ENCODE results near the gene STK31.
"Not testable (repeated sequence)": the region's sequence is repeated elsewhere in the genome, so short reads cannot be mapped to it uniquely, and the experiment has no call there.

STK31 gene

GRCh38 chr7:23714150-23714464 lies 4.1 kb downstream of the STK31 start:
- no peak for DNase-seq (ENCODE audit: low read depth)

GRCh38 chr7:23714579-23714978 lies 4.6 kb downstream of the STK31 start:
- DNase-seq (ENCODE audit: low read depth) = no peak

GRCh38 chr7:23715099-23715498 lies 5.1 kb downstream of the STK31 start:
- no peak for DNase-seq (ENCODE audit: low read depth)

DNA sequence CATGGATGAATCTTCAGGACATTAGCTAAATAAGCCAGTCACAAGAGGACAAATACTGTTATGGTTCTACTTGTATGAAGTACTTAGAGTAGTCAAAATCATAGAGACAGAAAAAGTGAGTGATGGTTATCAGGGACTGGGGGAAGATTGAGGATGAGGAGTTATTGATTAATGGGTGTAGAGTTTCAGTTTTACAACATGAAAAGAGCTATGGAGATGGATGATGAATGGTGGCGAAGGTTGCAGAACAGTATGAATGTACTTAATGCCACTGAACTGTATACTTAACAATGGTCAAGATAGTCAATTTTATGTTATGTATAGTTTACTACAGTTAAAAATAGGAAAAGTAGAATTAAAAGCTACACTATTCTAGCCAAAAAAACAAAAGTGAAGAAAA lies 7.8 kb downstream of the STK31 start:
- DNase-seq (ENCODE audit: low read depth) = no peak

- no peak for DNase-seq (ENCODE audit: low read depth)
These were observed 11.4 kb downstream of the STK31 start for GRCh38 chr7:23721456-23721855.

DNA sequence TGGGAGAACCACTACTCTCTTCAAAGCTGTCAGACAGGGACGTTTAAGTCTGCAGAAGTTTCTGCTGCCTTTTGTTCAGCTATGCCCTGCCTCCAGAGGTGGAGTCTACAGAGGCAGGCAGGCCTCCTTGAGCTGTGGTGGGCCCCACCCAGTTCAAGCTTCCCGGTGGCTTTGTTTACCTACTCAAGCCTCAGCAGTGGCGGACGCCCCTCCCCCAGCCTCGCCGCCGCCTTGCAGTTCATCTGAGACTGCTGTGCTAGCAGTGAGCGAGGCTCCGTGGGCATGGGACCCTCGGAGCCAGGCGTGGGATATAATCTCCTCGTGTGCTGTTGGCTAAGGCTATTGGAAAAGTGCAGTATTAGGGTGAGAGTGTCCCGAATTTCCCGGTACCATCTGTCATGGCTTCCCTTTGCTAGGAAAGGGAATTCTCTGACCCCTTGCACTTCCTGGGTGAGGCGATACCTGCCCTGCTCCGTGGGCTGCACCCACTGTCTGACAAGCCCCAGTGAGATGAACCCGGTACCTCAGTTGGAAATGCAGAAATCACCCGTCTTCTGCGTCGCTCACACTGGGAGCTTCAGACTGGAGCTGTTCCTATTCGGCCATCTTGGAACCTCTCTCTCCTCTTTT lies 12.7 kb downstream of the STK31 start:
- DNase-seq (ENCODE audit: low read depth) = not testable (repeated sequence)

DNA sequence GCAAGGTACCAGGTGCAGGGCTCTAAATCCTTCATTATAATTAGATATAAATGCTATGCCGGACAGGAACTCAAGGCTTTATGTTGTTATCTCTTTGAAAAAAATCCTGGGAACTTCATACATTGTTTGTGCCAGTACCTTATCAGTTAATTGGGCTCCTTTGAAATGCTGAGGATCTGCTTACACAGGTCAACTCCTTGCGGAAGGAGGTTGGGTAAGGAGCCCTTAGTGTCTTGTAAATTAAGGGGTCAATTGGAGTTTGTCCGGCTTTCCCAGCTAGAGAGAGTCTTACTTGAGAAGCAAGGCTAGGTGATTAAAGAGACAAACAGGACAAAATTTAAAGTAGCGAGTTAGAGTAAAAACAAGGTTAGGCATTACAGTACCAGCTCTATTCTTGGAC lies 14.1 kb downstream of the STK31 start:
- not testable (repeated sequence) for DNase-seq (ENCODE audit: low read depth)

- DNase-seq (ENCODE audit: low read depth) = no peak
These were observed 32.0 kb downstream of the STK31 start for GRCh38 chr7:23742051-23742450.

DNA sequence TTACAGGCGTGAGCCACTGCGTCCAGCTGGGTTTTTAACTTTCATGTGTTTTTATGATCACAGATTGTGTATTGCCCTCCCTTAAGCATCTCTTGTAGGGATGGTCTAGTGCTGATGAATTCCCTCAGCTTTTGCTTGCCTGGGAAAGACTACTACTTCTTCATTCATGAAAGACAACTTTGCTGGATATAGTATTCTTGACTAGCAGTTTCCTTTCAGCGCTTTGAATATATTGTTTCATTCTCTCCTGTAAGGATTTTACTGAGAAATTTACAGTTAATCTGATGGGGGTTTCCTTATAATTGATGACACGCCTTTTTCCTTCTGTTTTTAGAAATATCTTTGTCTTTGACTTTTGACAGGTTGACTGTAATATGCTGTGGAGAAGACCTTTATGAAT lies 33.2 kb downstream of the STK31 start:
- no peak for DNase-seq (ENCODE audit: low read depth)

DNA sequence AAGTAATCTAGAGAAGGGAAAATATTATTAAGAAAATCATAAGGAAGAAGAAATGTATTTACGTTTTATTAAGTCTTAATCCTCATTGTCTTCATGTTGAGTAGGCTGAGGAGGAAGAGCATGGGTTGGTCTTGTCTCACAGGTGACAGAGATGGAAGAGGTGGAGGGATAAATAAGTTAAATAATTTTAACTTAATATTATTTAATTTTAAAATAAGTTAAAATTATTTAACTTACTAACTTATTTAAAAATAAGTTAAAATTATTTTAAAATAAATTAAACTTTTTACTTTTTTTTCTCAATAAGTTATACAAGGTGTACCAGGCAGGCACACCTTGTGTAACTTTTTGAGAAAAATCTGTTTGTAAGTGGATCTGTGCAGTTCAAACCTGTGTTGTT lies 36.6 kb downstream of the STK31 start:
- no peak for DNase-seq (ENCODE audit: low read depth)

DNA sequence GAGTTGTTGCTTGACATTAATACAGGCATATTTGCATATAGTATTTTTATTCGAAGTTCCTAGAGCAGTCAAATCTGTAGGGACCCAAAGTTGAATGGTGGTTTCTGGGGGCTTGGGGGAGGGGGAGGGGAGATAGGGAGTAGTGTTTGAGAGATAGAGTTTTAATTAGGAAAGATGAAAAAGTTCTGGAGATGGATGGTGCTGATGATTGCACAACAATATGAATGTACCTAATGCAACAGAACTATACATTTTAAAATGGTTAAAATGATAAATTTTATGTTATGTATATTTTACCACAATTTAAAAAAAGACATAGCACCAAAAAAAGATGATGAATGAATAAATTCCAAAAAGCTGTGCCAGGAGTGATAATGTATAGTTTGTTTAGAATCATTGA lies 41.8 kb downstream of the STK31 start:
- no peak for DNase-seq (ENCODE audit: low read depth)

- not testable (repeated sequence) for DNase-seq (ENCODE audit: low read depth)
These were observed 48.8 kb downstream of the STK31 start for GRCh38 chr7:23758839-23759238.

GRCh38 chr7:23759671-23760391 lies 49.8 kb downstream of the STK31 start:
- DNase-seq (ENCODE audit: low read depth) = no peak

DNA sequence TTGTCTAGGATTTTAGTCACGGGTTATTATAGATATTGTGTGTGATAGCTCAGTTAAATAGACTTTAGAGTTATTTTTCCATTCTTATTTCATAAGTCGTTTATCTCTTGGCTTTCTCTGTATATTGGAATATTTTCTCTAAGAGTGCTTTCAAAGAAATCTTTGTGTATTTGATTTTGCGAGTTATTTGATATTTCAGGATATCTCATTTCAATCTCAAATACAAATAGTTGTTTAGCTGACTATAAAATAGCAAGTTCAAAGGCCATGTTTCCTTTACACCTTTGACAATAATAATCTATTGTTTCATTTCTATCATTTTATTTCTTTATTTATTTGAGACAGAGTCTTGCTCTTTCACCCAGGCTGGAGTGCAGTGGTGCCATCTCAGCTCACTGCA lies 55.9 kb downstream of the STK31 start:
- no peak for DNase-seq (ENCODE audit: low read depth)

DNA sequence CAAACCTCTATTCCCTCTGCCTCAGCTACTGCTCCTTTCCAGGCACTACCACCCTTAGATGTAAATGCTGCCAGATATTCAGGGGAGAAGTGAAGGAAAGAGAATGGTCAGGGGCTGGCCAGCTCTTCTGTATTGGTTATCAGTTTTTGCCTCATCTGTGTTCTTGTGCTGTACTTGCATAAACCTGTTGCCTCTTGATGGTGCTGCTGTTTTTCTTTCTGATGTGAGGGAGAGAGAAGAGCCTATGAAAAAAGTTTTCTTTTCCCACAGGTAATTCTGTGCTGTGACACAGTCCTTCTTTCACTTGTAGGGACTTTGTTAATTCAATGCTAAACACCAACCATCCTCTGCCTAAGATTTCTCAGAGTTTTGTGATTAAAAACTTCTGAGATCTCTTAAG lies 57.5 kb downstream of the STK31 start:
- DNase-seq (ENCODE audit: low read depth) = no peak

DNA sequence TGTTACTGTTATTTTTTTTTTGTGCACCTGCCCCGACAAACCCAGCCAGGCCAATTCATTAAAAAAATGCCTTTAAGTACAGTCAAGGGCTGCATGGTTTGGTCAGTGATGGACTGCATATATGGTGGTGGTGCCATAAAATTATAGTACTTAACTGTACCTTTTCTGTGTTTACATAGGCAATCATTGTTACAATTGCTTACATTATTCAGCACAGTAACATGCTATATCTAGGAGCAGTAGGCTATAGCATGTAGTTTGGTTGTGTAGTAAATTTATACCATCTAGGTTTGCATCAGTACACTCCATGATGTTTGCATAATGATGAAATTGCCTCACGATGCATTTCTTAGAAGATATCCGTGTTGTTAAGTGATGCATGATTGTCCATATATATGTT lies 58.0 kb downstream of the STK31 start:
- no peak for DNase-seq (ENCODE audit: low read depth)

DNA sequence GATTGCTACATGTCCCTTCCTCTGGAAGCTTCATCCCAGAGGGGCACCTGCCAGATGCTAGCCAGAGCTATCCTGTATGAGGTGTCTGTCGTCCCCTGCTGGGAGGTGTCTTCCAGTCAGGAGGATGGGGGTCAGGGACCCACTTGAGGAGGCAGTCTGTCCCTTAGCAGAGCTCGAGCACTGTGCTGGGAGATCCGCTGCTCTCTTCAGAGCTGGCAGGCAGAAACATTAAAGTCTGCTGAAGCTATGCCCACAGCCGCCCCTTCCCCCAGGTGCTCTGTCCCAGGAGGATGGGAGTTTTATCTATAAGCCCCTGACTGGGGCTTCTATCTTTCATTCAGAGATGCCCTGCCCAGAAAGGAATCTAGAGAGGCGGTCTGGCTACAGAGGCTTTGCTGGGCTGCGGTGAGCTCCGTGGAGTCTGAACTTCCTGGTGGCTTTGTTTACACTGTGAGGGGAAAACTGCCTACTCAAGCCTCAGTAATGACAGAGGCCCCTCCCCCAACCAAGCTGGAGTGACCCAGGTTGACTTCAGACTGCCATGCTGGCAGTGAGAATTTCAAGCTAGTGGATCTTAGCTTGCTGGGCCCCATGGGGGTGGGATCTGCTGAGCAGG lies 69.3 kb downstream of the STK31 start:
- not testable (repeated sequence) for DNase-seq (ENCODE audit: low read depth)

DNA sequence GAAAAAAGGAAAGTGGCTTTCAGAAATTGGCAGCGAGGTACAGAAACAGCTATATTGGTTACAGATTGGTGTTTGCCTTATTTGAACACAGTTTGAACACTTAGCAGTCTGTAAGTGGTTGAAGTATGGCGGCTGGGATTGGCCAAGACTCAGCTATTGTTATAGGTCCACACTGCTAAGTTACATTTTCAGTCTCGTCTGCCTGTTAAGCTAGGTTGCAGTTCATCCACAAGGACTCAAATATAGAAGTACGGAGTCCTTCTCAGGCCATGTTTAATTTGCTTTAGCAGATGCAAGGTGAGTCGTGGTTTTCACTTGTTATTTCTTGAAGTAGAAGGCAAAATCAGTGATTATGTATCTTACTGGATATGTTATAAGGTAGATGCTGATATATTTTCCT lies 73.1 kb downstream of the STK31 start:
- DNase-seq (ENCODE audit: low read depth) = no peak

DNA sequence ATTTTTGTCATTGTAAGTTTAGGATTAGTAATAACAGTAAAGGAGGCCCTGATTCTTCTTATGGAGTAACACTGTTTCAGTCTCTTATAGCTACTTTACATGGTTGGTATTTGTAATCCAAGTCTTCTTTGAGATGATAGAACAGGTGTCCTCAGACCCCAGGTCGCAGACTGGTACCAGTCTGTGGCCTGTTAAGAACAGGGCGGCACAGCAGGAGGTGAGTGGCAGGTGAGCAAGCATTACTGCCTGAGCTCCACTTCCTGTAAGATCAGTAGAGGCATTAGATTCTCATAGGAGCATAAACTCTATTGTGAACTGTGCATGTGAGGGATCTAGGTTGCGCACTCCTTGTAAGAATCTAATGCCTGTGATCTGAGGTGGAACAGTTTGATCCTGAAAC lies 77.3 kb downstream of the STK31 start:
- no peak for DNase-seq (ENCODE audit: low read depth)

DNA sequence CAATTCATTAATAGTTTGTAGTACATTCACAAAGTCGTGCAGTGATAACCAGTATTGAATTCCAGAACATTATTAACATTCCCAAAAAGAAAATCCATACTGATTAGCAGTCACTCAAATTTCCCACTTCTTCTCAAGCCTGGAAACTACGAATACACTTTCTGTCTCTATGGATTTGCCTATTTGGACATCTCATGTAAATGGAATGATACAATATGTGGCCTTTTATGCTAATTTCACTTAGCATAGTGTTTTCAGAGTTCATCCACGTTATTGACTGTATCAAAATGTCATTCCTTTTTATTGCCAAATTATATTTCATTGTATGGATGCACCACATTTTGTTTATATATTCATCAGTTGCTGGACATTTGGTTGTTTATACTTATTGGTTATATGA lies 78.8 kb downstream of the STK31 start:
- no peak for DNase-seq (ENCODE audit: low read depth)

- no peak for DNase-seq (ENCODE audit: low read depth)
These were observed 81.7 kb downstream of the STK31 start for GRCh38 chr7:23791721-23792120.

DNA sequence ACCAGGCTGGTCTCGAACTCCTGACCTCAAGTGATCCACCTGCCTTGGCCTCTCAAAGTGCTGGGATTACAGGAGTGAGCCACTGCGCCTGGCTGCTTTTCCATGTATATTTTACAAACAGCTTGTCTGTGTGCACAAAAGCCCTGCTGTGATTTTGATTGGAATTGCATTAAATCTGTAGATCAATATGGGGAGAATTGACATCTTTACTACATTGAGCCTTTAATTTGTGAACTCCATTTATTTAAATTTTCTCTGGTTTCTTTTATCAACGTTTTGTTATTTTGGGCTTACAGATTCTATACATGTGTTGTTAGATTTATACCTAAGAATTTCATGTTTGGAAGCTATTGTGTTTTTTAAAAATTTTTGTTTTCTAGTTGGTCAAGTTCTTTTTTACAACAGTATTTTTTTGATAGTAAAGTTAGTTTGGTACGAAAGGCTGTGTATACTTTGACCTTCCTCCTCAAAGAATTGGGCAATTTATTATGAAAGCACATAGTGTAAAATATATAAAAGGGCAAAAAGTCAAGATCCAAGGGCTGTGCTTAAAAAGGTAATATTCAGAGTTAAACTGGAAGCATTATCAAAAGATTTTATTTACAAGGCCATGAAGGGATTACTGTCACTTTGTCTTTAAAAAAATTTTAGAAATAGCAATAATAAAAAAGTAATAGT lies 92.8 kb downstream of the STK31 start:
- DNase-seq (ENCODE audit: low read depth) = no peak

- no peak for DNase-seq (ENCODE audit: low read depth)
These were observed 94.7 kb downstream of the STK31 start for GRCh38 chr7:23804707-23805106.

Measured in stimulated activated CD4-positive, alpha-beta T cell treated with anti-CD3 and anti-CD28 coated beads, Interleukin-2, amount 100 ng/mL, for 4 hours (primary cell).